Adipose tissue (tissue), 3 donors: ENCODE results near the gene BCDIN3D. TPM values are rescaled to one million over a fixed set of nuclear protein-coding genes. Genes with fewer than 3 reads are reported as not detected.
"Not testable (repeated sequence)": the region's sequence is repeated elsewhere in the genome, so short reads cannot be mapped to it uniquely, and the experiment has no call there.

Experiments
- H3K27ac ChIP-seq: one replicate; pipeline ENCODE4 v1.5.1; 2013; ENCODE audit warnings: low read depth, low read length
- WGBS, 3 donors: extraction: QIAGEN DNeasy Blood & Tissue Kit; methylation state at CpG; one replicate each; pipeline ENCODE4 v1.1.7; 2013; 5-methylcytosine and 5-hydroxymethylcytosine counted together
- polyA plus RNA-seq, 3 donors: library from polyadenylated mRNA; stranded (reverse); fragments of 200-250 nt; gene quantifications; one replicate each; pipeline ENCODE4 v1.2.3, GENCODE V29; 2013
- donor health status: healthy with polysubstance abuse.
- donor health status: Bipolar disorder and iron deficiency.
- donor health status: healthy.

Gene BCDIN3D
- polyA plus RNA-seq, 3 donors: 1.6 to 3.2 (median 1.9) TPM

GRCh38 chr12:49880756-49881414 lies 38.0 kb upstream of the BCDIN3D start:
- WGBS, 3 donors: 76 to 81% (median 80%) methylated on average over 5 of the region's 5 CpGs
- H3K27ac ChIP-seq: no peak overlapping the region

GRCh38 chr12:49879065-49879464 lies 36.2 kb upstream of the BCDIN3D start:
- WGBS, 3 donors: 90 to 98% (median 90%) methylated on average over 2 of the region's 2 CpGs
- not testable (repeated sequence) for H3K27ac ChIP-seq

DNA sequence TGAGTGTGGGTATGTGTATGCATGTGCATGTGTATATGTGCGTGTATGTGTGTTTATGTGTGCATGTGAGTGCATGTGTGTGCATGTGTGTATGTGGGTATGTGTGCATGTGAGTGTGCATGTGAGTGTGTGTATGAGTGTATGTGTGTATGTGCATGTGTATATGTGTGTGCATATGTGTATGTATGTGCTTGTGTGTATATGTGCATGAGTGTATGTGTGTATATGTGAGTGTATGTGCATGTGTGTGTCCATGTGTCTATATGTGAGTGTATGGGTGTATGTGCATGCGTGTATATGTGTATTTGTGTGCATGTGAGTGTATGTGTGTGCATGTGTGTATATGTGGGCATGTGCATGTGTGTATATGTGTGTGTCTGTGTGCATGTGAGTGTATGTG lies 35.1 kb upstream of the BCDIN3D start:
- no peak overlapping the region for H3K27ac ChIP-seq
- 6 to 88% (median 82%) methylated on average over 1 to 2 of the region's 2 CpGs for WGBS, 3 donors

DNA sequence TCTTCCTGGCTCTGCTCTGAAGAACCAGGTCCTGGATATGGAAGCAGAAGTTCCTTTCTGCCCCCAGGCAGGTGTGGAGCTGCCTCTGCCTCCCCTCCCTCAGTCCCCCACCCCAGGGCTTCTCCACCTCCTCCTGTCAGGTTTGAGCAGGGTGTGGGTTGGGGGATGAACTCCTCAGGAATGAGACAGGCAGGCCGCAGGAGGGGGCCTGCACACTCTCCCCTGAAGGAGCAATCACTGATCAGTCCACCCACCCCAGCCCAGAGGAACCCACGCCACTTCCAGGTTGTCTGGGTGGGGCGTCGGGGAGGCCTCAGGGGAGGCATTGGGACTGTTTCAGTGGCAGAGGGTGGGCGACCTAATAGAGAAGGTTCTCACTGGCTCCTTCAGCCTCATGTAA lies 34.2 kb upstream of the BCDIN3D start:
- 77 to 88% (median 80%) methylated on average over 4 to 5 of the region's 5 CpGs for WGBS, 3 donors
- H3K27ac ChIP-seq: no peak overlapping the region

- no peak overlapping the region for H3K27ac ChIP-seq
- WGBS, 3 donors: 90 to 95% (median 93%) methylated on average over 3 of the region's 3 CpGs
Observed at GRCh38 chr12:49876070-49876469, 33.2 kb upstream of the BCDIN3D start.

DNA sequence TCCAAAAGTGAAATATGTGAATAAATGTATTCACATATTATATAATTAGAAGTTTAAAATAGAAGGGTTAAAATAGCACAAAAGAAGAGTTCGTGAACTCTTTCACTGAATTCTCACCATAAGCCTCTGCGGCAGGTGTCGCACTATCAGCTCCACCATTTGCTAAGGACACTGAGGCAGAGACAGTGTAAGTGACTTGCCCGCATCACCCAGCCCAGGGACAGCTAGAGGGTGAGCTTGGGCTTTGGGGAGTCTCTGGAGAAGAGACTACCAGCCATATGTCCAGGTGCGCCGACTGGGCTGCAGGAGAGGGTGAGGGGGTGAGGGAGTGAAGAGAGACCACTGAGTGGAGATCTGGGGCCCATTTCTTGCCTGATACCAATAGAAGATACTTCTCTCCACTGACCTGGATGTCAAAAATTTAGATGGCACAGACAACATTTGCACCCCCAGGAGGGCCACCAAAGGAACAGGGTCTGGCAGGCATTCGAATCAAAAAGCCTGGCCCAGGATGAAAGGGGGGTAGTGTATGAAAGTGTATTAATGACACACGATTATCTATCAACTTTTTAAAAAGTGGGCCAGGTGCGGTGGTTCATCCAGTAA lies 32.3 kb upstream of the BCDIN3D start:
- WGBS, 3 donors: 88 to 91% (median 91%) methylated on average over 9 of the region's 9 CpGs
- no peak overlapping the region for H3K27ac ChIP-seq

DNA sequence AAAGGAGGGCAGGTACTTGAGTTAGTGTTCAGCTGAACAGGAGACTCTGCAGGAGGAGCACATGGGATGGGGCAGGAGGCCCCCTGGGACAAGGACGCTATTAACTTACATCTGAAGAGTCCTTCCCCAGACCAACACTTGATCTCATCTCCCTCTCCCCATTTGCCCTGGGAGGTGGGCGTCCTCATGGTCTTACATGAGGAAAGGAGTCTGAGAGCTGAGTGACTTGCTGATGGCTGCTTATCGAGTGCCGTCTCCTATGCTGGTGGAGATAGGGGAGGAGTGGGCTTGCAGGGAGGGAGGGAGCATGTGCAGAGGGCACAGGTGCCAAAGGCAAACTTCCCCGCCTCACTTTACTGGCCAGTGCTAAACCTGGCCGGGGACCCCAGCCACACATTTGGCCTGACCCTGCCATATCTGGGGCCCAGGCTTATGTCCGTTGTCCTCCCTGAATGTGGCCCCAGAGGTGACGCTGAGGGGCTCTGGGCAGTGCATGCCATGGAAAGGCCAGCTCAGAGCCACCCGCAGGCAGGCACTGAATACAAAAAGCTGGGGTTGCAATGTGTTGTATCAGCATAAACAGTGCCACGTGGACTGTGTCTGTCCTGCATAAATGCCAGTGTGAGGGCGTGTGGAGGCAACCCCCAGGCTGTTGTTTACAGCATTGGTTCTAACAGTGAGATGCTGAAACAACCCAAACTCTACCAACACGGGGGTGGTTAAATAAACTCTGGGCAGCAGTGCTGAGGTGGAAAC lies 31.4 kb upstream of the BCDIN3D start:
- 73 to 83% (median 77%) methylated on average over 12 of the region's 12 CpGs for WGBS, 3 donors
- H3K27ac ChIP-seq: no peak overlapping the region

- H3K27ac ChIP-seq: no peak overlapping the region
- 67 to 80% (median 77%) methylated on average over 3 of the region's 3 CpGs for WGBS, 3 donors
Observed at GRCh38 chr12:49873361-49873934, 30.5 kb upstream of the BCDIN3D start.

DNA sequence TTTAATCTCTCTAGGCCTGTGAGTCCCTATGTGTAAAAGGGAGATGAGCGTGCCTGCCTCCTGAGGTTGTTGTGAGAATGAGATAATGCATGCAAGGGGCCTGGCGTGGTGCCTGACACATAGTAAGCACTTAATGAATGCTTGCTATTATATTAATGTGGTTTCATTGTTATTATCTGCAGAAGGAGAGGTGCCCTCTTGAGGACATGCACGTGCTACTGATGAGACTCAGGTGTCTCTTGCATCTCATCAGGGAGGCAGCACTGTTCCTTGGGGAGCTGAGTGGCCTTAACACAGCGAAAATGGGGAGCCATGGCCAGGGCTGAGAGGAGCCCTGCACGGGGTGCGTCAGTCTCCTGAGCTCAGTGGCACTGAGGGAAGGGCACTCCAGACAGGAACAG lies 29.9 kb upstream of the BCDIN3D start:
- WGBS, 3 donors: 67 to 85% (median 73%) methylated on average over 6 of the region's 6 CpGs
- H3K27ac ChIP-seq: no peak overlapping the region

DNA sequence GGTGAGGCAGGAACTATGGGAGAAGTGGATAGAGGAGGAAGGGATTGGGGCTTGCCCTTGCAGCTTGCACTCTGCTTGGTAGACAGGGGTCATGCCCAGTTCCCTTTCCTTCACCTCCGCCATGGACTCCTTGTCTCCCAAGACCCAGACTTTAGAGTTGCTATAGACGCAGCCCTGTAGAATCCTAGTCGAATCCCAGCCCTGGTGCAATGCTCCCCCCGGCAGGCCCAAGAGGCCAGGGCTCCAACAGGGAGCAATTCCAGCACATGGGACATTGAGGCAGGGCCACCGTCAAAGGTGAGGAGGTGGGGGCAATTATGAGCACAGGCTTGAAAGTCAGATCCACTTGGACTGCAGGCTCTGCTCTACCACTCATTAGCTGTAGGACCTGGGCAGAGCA lies 29.5 kb upstream of the BCDIN3D start:
- no peak overlapping the region for H3K27ac ChIP-seq
- WGBS, 3 donors: 88 to 95% (median 94%) methylated on average over 5 of the region's 5 CpGs

DNA sequence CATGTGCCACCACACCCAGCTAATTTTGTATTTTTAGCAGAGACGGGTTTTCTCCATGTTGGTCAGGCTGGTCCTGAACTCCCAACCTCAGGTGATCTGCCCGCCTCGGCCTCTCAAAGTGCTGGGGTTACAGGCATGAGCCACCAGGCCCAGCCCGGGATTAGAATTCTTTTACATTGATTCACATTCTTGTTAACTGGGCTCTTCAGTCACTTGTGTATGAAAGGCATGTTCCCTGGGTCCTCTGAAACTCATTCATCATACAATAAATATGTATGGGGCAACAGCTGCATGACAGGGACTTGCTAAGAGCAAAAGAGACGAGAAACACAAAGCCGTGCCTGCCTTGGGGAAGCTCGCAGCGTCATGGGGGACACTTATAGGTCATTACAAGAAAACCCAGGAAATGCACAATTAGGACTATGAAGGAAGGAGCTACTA lies 28.9 kb upstream of the BCDIN3D start:
- WGBS, 3 donors: 91 to 94% (median 93%) methylated on average over 8 of the region's 8 CpGs
- not testable (repeated sequence) for H3K27ac ChIP-seq

DNA sequence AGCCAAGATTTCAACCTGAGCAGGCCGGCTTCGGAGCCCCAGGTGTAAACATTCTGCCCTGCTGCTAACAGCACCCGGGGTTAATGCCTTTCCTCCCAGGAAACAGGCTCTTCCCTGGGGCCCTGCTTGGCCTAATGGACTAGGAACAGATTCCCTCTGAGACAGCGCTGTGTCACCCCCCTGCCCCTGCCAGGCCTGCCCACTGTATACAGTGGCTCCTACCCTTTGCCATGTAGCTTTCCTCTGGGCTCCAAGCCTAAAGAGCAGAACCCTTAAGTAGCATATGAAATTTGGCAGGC lies 28.3 kb upstream of the BCDIN3D start:
- WGBS, 3 donors: 86 to 90% (median 88%) methylated on average over 4 of the region's 4 CpGs
- no peak overlapping the region for H3K27ac ChIP-seq

- 95 to 96% (median 95%) methylated on average over 11 of the region's 11 CpGs for WGBS, 3 donors
- no peak overlapping the region for H3K27ac ChIP-seq
Observed at GRCh38 chr12:49870501-49871262, 27.8 kb upstream of the BCDIN3D start.

GRCh38 chr12:49869816-49870500 lies 27.1 kb upstream of the BCDIN3D start:
- WGBS, 3 donors: 90 to 98% (median 91%) methylated on average over 14 of the region's 14 CpGs
- H3K27ac ChIP-seq: no peak overlapping the region

DNA sequence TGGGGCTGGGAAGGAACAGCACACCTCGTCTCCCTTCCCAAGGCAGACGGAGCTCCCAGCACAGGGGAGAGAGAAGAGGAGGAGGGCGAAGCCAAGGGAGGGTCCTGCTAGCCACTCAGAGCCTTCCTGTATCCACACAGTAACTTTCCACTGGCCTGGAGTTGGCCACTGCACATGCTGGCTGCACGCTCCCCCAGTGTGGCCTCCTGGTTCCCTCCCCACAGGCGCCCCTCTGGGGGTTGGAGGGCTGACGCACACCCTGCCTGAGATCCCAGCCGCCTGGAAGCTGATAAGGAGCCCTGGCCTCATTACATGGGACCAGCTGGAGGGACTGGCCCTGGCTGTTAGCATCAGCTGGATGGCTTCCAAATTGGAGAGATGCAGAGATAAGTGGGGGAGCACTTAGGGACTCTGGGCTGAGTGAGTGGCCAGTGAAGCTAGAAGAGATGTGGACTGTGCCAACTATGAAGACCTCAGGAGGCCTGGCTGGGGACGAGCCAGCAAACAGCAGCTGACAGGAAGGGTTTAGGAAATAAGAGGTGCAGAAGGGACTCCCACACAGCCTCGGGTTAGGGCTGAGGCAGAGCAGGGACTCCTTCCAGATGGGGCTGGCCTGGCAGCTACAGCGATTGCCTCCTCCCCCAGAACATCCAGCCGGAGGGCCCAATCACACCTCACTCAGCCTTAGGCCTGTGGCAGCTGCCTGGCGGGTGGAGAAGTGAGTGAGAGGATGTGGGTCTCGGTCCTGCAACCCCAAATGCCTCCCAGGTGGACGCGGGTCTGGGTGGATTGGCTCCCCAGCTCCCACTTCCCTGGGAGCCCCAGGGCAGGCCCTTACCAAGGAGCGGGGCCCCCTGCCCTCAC lies 26.3 kb upstream of the BCDIN3D start:
- no peak overlapping the region for H3K27ac ChIP-seq
- 15 to 31% (median 22%) methylated on average over 15 to 16 of the region's 16 CpGs for WGBS, 3 donors

- no peak overlapping the region for H3K27ac ChIP-seq
- WGBS, 3 donors: 80 to 88% (median 81%) methylated on average over 15 to 16 of the region's 16 CpGs
Observed at GRCh38 chr12:49868449-49868848, 25.5 kb upstream of the BCDIN3D start.

DNA sequence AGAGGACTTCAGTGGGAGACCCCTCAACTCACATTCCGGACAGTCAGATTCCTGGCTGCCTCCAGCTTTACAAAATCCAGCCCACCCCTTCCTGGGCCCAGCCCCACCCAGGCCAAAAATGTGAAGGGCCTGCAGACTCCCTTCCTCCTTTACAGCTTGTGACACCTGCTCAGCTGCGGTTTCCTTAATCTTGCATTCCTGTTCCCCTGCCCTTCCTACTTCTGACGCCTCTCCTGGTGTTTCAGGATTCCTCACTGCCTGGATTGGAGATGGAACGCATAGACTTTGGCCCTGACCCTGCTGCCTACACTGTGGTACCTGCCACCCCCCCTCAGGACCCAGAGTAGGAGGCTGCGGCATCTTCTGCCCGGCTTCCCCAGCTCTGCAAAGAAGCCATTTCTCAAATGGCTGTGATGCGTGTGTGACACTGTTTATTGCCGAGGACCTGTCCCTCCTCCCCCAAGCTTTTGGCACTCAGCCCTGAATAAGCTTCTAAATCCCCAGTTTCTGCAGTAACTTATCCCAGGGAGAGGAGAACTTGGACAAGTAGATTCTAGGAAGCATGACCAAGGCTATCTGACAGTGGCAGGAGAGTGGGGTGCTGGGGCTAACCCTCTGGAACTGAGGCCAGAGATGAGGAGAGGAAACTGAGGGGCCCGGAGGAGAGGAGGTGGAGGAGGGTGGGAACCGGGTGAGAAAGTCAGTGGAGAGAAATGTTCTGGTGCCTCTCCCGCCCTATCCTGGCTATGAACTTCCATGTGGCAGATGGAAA lies 24.9 kb upstream of the BCDIN3D start:
- no peak overlapping the region for H3K27ac ChIP-seq
- WGBS, 3 donors: 37 to 53% (median 45%) methylated on average over 11 of the region's 11 CpGs
